ENCODE results near the gene GEMIN7.

Gene GEMIN7

GRCh38 chr19:45133661-45134060 lies 54.6 kb downstream of the GEMIN7 start:
- DNase-seq: no peak

GRCh38 chr19:45135176-45135885 lies 56.3 kb downstream of the GEMIN7 start:
- DNase-seq: no peak

GRCh38 chr19:45136507-45137178 lies 57.6 kb downstream of the GEMIN7 start:
- no peak for DNase-seq

GRCh38 chr19:45137179-45137761 lies 58.2 kb downstream of the GEMIN7 start:
- no peak for DNase-seq

- DNase-seq: no peak
These were observed 59.3 kb downstream of the GEMIN7 start for GRCh38 chr19:45138303-45138751.

- no peak for DNase-seq
These were observed 60.5 kb downstream of the GEMIN7 start for GRCh38 chr19:45139286-45140143.

GRCh38 chr19:45140144-45140503 lies 61.1 kb downstream of the GEMIN7 start:
- DNase-seq: no peak

GRCh38 chr19:45140533-45140932 lies 61.5 kb downstream of the GEMIN7 start:
- DNase-seq: no peak
